D721Med (cell line): ENCODE results near the gene CSRP1.

Experiments used
- DNase-seq: peaks from one replicate; pipeline ENCODE4 v3.0.0; 2011; ENCODE audit warnings: low spot score; ENCODE audit not compliant: insufficient read length
- FAIRE-seq: peaks from 2 replicates; lab custom pipeline; 2011; peaks lifted over from hg19 to GRCh38; lab: Jason Lieb, UNC
- CTCF ChIP-seq: IDR thresholded peaks from 2 replicates; pipeline ENCODE4 v1.5.1; 2012; ENCODE audit warnings: mild to moderate bottlenecking, control low read depth; ENCODE audit not compliant: insufficient read depth; ENCODE audit errors: missing control alignments

Gene CSRP1

GRCh38 chr1:201500670-201501120 lies 6.2 kb downstream of the CSRP1 start:
- no peak for TF ChIP-seq CTCF
- DNase-seq, result no peak
- FAIRE-seq, result no peak

- FAIRE-seq (no peak), DNase-seq (no peak)
- TF ChIP-seq CTCF, result no peak
Observed at GRCh38 chr1:201499795-201500669, 6.9 kb downstream of the CSRP1 start.

- no peak for TF ChIP-seq CTCF
- DNase-seq, result no peak
- no peak for FAIRE-seq
Observed at GRCh38 chr1:201499191-201499590, 7.7 kb downstream of the CSRP1 start.

- no peak for DNase-seq
- TF ChIP-seq CTCF, result no peak
- no peak for FAIRE-seq
Observed at GRCh38 chr1:201498621-201499020, 8.3 kb downstream of the CSRP1 start.

- FAIRE-seq, result no peak
Observed at GRCh38 chr1:201497935-201498509, 8.9 kb downstream of the CSRP1 start.

GRCh38 chr1:201496296-201496690 lies 10.6 kb downstream of the CSRP1 start:
- no peak for TF ChIP-seq CTCF
- FAIRE-seq (no peak), DNase-seq (no peak)

More at GRCh38 chr1:201497935-201498509, 8.9 kb downstream of the CSRP1 start:
- no peak for DNase-seq
- TF ChIP-seq CTCF, result no peak
